ENCODE data around the gene B4GALT5.

The B4GALT5 gene

DNA sequence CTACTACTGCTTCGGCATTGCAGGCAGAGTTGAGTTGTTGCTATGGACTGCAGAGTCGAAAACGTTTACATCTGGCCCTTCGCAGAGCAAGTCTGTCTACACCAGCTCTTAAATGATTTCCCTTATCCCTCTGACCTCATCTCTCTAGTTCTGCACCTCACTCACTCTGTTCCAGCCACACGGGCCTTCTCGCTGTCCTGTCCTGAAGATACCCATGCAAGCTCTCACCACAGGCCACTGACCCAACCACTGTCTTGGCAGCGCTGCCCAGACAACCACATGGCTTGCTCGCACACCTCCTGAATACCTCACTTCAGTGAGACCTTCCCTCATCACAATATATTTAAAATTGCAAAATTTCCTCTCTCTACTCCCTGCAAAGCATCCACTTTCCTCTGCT, 31.4 kb downstream of the B4GALT5 start:
- H3K27ac ChIP-seq (replicated peaks), result peak overlapping the region; percentile 24

DNA sequence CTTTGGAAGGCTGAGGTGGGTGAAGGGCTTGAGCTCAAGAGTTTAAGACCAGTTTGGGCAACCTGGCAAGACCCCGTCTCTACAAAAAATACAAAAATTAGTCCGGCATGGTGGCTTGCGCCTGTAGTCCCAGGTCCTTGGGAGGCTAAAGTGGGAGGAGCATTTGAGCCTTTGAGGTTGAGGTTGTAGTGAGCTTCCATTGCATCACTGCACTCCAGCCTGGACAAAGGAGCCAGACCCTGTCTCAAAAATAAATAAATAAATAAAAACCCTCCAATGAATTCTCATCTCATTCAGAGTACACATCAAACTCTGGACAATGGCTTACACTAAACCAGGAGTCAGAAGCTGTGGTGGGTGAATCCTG, 31.8 kb downstream of the B4GALT5 start:
- Histone ChIP-seq H3K4me3 (replicated peaks; ENCODE audit: insufficient read depth, low read length) (no peak overlapping the region), H3K27ac (replicated peaks) (peak overlapping the region; percentile 24), H3K27me3 (ENCODE audit: insufficient read depth, poor library complexity, severe bottlenecking) (no peaks in the 10 kb centered on the region)
- no peak for DNase-seq (ENCODE audit: low read depth in 1 of 2, low spot score in 1 of 2)
- TF ChIP-seq POLR2AphosphoS5 (IDR thresholded peaks at IDR 0.05; ENCODE audit: low read depth), result no peak
- TF ChIP-seq, protein P1, sequence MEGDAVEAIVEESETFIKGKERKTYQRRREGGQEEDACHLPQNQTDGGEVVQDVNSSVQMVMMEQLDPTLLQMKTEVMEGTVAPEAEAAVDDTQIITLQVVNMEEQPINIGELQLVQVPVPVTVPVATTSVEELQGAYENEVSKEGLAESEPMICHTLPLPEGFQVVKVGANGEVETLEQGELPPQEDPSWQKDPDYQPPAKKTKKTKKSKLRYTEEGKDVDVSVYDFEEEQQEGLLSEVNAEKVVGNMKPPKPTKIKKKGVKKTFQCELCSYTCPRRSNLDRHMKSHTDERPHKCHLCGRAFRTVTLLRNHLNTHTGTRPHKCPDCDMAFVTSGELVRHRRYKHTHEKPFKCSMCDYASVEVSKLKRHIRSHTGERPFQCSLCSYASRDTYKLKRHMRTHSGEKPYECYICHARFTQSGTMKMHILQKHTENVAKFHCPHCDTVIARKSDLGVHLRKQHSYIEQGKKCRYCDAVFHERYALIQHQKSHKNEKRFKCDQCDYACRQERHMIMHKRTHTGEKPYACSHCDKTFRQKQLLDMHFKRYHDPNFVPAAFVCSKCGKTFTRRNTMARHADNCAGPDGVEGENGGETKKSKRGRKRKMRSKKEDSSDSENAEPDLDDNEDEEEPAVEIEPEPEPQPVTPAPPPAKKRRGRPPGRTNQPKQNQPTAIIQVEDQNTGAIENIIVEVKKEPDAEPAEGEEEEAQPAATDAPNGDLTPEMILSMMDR (IDR thresholded peaks at IDR 0.05; ENCODE audit: insufficient read depth, low read length), result no peak
- TF ChIP-seq, protein P2, sequence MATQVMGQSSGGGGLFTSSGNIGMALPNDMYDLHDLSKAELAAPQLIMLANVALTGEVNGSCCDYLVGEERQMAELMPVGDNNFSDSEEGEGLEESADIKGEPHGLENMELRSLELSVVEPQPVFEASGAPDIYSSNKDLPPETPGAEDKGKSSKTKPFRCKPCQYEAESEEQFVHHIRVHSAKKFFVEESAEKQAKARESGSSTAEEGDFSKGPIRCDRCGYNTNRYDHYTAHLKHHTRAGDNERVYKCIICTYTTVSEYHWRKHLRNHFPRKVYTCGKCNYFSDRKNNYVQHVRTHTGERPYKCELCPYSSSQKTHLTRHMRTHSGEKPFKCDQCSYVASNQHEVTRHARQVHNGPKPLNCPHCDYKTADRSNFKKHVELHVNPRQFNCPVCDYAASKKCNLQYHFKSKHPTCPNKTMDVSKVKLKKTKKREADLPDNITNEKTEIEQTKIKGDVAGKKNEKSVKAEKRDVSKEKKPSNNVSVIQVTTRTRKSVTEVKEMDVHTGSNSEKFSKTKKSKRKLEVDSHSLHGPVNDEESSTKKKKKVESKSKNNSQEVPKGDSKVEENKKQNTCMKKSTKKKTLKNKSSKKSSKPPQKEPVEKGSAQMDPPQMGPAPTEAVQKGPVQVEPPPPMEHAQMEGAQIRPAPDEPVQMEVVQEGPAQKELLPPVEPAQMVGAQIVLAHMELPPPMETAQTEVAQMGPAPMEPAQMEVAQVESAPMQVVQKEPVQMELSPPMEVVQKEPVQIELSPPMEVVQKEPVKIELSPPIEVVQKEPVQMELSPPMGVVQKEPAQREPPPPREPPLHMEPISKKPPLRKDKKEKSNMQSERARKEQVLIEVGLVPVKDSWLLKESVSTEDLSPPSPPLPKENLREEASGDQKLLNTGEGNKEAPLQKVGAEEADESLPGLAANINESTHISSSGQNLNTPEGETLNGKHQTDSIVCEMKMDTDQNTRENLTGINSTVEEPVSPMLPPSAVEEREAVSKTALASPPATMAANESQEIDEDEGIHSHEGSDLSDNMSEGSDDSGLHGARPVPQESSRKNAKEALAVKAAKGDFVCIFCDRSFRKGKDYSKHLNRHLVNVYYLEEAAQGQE (IDR thresholded peaks at IDR 0.05; ENCODE audit: insufficient replicate concordance, low read depth), result no peak
- TF ChIP-seq SPI1 (IDR thresholded peaks at IDR 0.05; ENCODE audit: borderline replicate concordance, low read depth), result no peak
- no peak for TF ChIP-seq GABPA (IDR thresholded peaks at IDR 0.05; ENCODE audit: low read depth)

More for the DNA sequence above, 31.4 kb downstream of the B4GALT5 start:
- TF ChIP-seq GABPA (IDR thresholded peaks at IDR 0.05; ENCODE audit: low read depth) (no peak), POLR2AphosphoS5 (IDR thresholded peaks at IDR 0.05; ENCODE audit: low read depth) (0 out of 2 replicates have a peak, but pooled peaks have one; percentile 38)
- TF ChIP-seq, protein P1 (IDR thresholded peaks at IDR 0.05; ENCODE audit: insufficient read depth, low read length), result no peak
- Histone ChIP-seq H3K27me3 (ENCODE audit: insufficient read depth, poor library complexity, severe bottlenecking) (no peaks in the 10 kb centered on the region), H3K4me3 (replicated peaks; ENCODE audit: insufficient read depth, low read length) (no peak overlapping the region)
- DNase-seq (ENCODE audit: low read depth in 1 of 2, low spot score in 1 of 2), result peak in 1 of 2 experiments; percentile 42

DNA sequence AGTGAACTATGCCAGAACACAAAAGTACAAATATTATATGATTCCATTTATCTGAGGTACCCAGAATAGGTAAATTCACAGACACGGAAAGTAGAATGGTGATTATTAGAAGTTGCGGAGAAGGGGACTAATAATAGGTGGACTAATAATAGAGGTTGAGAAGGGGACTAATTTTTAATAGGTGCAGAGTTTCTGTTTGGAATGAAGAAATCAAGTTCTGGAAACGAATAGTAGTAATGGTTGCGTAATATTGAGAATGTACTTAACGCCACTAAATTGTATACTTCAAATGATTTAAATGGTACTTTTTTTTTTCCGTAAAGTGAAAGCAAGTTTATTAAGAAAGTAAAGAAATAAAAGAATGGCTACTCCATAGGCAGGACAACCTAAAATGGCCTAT, 33.2 kb downstream of the B4GALT5 start:
- TF ChIP-seq SPI1 (IDR thresholded peaks at IDR 0.05; ENCODE audit: borderline replicate concordance, low read depth) (no peak), GABPA (IDR thresholded peaks at IDR 0.05; ENCODE audit: low read depth) (no peak), POLR2AphosphoS5 (IDR thresholded peaks at IDR 0.05; ENCODE audit: low read depth) (no peak)
- TF ChIP-seq, protein P2 (IDR thresholded peaks at IDR 0.05; ENCODE audit: insufficient replicate concordance, low read depth), result no peak
- TF ChIP-seq, protein P1 (IDR thresholded peaks at IDR 0.05; ENCODE audit: insufficient read depth, low read length), result no peak
- no peaks in the 10 kb centered on the region for H3K27me3 ChIP-seq (ENCODE audit: insufficient read depth, poor library complexity, severe bottlenecking)
- H3K4me3 ChIP-seq (replicated peaks; ENCODE audit: insufficient read depth, low read length), result no peak overlapping the region
- no peak overlapping the region for H3K27ac ChIP-seq (replicated peaks)
- DNase-seq (ENCODE audit: low read depth in 1 of 2, low spot score in 1 of 2), result no peak

DNA sequence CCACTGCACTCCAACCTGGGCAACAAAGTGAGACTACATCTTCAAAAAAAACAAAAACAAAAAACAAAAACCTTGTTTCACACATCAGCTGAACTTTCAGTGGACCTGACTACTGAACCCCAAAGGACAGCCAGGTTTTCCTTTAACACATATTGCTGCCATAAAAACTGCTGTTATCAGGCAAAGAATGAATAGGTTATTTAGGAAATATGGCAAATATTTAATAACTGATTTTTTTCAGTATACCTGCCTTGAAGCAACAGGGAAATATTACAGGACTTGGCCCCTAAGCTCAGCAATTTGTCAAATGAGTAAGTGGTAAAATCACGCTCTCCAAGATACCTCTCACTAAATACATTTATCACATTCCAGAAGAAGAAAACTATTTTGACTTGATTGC, 34.0 kb downstream of the B4GALT5 start:
- TF ChIP-seq, protein P1 (IDR thresholded peaks at IDR 0.05; ENCODE audit: insufficient read depth, low read length), result no peak
- TF ChIP-seq SPI1 (IDR thresholded peaks at IDR 0.05; ENCODE audit: borderline replicate concordance, low read depth), result no peak
- Histone ChIP-seq H3K27me3 (ENCODE audit: insufficient read depth, poor library complexity, severe bottlenecking) (no peaks in the 10 kb centered on the region), H3K27ac (replicated peaks) (no peak overlapping the region), H3K4me3 (replicated peaks; ENCODE audit: insufficient read depth, low read length) (no peak overlapping the region)
- no peak for DNase-seq (ENCODE audit: low read depth in 1 of 2, low spot score in 1 of 2)
